Measurements from ENCODE around the gene UBXN11.

UBXN11 gene

DNA sequence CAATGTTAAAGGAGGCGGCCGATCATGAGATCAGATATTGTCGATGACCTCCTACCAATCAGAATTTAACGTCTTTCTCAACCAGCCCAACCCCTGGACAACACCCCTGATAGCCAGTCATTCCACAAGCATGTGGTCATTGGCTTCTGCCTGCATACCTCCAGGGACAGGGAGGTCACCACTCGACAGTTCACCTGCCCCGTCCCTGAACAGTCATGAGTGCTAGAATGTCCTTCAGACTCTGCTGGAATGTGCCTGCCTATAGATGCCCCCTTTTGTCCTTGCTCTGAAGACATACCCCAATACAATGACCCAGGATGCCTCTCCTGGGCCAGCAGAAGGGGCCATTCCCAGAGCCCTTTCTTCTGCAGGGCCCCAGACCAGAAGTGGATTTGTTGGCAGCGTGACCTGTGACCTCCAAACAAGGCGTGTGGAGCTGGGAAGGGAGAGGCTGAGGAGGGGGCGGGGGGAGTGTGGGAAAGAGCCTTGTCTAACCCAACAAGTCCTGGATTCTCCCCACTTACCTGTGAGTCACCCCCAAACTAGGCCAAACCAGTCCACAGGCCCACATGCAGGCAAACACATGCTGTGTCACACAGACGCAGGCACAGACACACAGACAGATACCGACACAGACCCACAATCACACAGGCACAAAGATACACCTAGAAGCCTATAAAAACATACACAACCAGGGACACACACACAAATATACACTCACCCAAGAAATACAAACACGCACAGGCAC lies 45.3 kb upstream of the UBXN11 start:
- in situ Hi-C loops (cut with MboI; ENCODE audit: low sequenced_read_pairs, unreplicated experiment) = no loop called here
- DNase-seq (ENCODE audit: low spot score) = no peak
- TF ChIP-seq, protein P1, sequence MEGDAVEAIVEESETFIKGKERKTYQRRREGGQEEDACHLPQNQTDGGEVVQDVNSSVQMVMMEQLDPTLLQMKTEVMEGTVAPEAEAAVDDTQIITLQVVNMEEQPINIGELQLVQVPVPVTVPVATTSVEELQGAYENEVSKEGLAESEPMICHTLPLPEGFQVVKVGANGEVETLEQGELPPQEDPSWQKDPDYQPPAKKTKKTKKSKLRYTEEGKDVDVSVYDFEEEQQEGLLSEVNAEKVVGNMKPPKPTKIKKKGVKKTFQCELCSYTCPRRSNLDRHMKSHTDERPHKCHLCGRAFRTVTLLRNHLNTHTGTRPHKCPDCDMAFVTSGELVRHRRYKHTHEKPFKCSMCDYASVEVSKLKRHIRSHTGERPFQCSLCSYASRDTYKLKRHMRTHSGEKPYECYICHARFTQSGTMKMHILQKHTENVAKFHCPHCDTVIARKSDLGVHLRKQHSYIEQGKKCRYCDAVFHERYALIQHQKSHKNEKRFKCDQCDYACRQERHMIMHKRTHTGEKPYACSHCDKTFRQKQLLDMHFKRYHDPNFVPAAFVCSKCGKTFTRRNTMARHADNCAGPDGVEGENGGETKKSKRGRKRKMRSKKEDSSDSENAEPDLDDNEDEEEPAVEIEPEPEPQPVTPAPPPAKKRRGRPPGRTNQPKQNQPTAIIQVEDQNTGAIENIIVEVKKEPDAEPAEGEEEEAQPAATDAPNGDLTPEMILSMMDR (IDR thresholded peaks at IDR 0.05; ENCODE audit: borderline replicate concordance, control extremely low read depth, extremely low read depth, insufficient read depth, missing control alignments) = no peak

DNA sequence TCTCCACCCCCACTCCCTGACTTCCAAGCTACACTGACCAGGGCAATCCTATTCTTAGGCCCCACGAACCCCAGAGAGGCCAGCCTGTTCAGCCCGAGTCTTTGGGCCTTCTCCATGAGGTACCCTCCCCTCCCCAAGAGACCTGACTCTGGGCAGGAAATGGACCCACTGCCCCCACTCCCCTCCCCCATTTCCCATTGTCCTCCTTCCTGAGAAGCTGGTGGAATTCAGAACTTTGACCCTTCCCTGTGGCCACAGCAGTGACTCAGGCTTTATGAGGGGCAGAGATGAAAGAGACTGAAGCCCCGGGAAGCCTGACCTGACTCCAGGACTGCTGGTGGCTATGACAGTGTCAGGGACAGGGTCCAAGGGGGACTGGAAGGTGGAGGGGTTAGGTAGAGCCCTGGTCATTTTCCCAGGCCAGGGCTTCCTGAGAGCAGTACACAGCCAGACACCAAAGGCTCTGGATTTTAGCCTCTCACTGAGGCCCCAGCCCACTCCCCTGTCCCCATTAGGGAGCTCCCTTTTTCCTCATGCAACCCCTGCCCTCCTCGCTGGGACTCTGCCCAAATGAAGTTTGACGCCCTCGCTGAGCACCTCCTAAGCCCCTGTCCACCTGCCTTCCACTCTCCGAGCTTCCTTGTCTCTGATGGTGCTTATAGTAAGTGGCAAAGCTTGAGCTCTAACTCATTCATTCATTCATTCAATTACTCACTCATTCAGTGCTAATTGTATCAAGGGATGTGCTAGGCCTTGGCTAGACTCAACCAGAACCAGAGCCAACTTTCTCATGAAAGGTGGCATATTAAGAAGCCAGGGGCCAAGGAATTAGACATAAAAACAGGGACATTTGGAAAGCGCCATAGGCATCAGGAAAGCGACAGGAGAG lies 44.5 kb upstream of the UBXN11 start:
- DNase-seq (ENCODE audit: low spot score) = no peak
- TF ChIP-seq, protein P1 (IDR thresholded peaks at IDR 0.05; ENCODE audit: borderline replicate concordance, control extremely low read depth, extremely low read depth, insufficient read depth, missing control alignments) = no peak
- in situ Hi-C loops (cut with MboI; ENCODE audit: low sequenced_read_pairs, unreplicated experiment) = no loop called here

DNA sequence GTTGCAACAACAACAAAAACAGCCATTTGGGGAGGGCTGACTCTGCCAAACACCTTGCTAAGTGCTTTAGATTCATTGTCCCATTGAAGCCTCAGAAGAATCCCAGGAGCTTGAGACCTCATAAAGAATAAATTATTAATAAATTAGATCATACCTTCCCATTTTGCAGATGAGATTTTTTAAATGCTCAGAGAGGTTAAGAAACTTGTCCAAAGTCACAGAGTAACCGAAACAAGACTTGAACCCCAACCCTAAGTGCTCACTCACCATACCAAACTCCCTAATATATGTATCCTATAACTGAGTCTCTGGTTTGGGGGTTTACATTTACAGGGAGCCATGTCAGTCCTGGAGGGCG lies 43.9 kb upstream of the UBXN11 start:
- TF ChIP-seq, protein P1 (IDR thresholded peaks at IDR 0.05; ENCODE audit: borderline replicate concordance, control extremely low read depth, extremely low read depth, insufficient read depth, missing control alignments) = no peak
- no peak for DNase-seq (ENCODE audit: low spot score)
- in situ Hi-C loops (cut with MboI; ENCODE audit: low sequenced_read_pairs, unreplicated experiment) = no loop called here

DNA sequence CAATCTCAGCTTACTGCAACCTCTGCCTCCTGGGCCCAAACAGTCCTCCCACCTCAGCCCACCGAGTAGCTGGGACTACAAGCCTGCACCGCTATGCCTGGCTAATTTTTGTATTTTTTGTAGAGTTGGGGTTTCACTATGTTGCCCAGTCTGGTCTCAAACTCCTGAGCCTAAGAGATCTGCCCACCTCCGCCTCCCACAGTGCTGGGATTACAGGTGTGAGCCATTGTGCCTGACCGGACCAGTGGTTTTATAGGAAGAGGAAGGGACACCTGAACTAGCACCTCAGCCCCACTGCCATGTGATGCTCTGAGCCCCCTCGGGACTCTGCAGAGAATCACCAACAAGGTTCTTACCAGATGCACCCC lies 43.4 kb upstream of the UBXN11 start:
- TF ChIP-seq, protein P1 (IDR thresholded peaks at IDR 0.05; ENCODE audit: borderline replicate concordance, control extremely low read depth, extremely low read depth, insufficient read depth, missing control alignments) = no peak
- DNase-seq (ENCODE audit: low spot score) = no peak
- in situ Hi-C loops (cut with MboI; ENCODE audit: low sequenced_read_pairs, unreplicated experiment) = no loop called here

DNA sequence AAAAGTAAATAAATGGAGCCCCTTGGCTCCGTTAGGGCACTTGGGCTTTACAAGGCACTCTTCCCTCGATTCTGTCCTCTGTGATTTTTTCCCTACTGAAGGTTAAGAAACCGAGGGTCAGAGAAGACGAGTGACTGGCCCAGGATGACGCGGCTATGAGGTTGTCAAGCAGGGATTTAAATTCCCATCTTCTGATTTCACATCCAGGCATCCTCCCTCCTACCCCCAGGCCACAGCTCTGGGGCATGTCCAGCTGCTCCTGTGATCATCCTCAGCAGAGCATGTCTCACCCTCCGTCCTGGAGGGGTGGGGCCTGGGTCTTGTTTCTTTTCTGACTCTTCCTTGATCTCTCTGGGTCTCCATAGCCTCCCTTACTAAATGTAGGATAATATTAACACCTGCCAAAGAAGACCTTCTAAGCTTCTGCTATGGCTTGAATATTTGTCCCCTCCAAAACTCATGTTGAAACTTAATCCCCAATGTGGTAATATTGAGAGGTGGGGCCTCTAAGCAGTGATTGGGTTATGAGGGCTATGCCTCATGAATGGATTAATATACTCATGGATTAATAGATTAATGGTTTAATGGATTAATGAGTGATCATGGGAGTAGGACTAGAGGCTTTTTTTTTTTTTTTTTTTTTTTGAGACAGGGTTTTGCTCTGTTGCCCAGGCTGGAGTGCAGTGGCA lies 42.9 kb upstream of the UBXN11 start:
- in situ Hi-C loops (cut with MboI; ENCODE audit: low sequenced_read_pairs, unreplicated experiment) = no loop called here
- TF ChIP-seq, protein P1 (IDR thresholded peaks at IDR 0.05; ENCODE audit: borderline replicate concordance, control extremely low read depth, extremely low read depth, insufficient read depth, missing control alignments) = no peak
- DNase-seq (ENCODE audit: low spot score) = no peak

DNA sequence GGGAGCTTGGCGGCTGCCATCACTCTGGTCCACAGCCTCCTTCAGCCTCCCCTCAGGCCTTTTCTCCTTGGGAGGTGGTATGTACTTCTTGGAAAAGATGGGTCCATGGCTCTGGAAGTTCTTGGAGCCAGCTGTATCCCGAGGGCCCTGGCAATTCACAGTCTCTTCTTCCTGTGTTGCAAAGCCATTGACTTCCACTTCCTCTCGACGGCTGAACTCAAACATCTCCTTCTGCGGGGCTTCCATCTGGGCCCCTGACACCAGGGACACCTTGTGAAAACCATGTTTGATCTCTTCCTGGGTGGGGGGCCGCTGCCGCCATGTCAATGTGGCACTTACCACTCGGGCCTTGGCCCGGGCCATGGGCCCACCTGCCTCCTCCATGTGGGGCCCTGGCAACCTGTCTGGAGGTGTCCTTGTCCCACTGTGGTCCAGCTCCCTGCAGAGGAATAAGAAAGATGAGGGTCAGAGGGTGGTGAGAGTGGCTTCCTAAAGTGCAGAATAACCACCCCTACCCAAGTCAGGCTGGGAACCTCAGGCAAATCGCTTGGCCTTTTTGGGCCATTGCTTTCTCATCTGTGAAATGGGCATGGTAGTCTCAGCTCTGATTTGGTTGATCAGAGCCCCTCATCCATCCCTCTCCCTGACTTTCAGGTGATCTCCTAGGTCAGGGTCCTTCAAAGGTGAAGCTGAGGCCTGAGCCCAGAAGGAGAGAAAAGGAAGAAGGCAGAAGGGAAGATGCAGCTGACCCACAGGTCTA lies 40.0 kb upstream of the UBXN11 start:
- DNase-seq (ENCODE audit: low spot score) = no peak
- in situ Hi-C loops (cut with MboI; ENCODE audit: low sequenced_read_pairs, unreplicated experiment) = no loop called here
- TF ChIP-seq, protein P1 (IDR thresholded peaks at IDR 0.05; ENCODE audit: borderline replicate concordance, control extremely low read depth, extremely low read depth, insufficient read depth, missing control alignments) = no peak
